Lung (tissue), 12 donors: Measurements from ENCODE around the gene AGPAT2. TPM values are rescaled to one million over a fixed set of nuclear protein-coding genes. Genes with fewer than 3 reads are reported as not detected.

Experiments
- ATAC-seq: fragments of 200-7000 bp; cut with Tn5 transposase; one replicate; pipeline ENCODE4 v1.9.1; 2020; ENCODE audit warnings: moderate number of reproducible peaks; ENCODE audit not compliant: insufficient read depth, low FRiP score
- DNase-seq, 3 donors: peaks; one replicate each; pipeline ENCODE4 v3.0.0-alpha.2; 2013 to 2017
- H3K27ac ChIP-seq, 2 donors: one replicate each; pipeline ENCODE4 v1.5.1; 2013; ENCODE audit warnings: mild to moderate bottlenecking in 2 of 2, moderate library complexity in 2 of 2, control low read depth in 1 of 2, inconsistent platforms in 1 of 2, low read depth in 1 of 2, low read length in 1 of 2
- H3K27me3 ChIP-seq, 3 donors: one replicate each; pipeline ENCODE4 v1.5.1; 2013; ENCODE audit warnings: low read length in 2 of 3; ENCODE audit not compliant: control insufficient read depth in 3 of 3, insufficient read depth in 3 of 3
- H3K36me3 ChIP-seq, 4 donors: one replicate each; pipeline ENCODE4 v1.5.1; 2013; ENCODE audit warnings: low read length in 4 of 4, mild to moderate bottlenecking in 1 of 4, moderate library complexity in 1 of 4; ENCODE audit not compliant: control insufficient read depth in 4 of 4, insufficient read depth in 4 of 4
- H3K4me1 ChIP-seq, 5 donors: one replicate each; pipeline ENCODE4 v1.5.1; 2013; ENCODE audit warnings: low read length in 5 of 5, mild to moderate bottlenecking in 2 of 5, moderate library complexity in 1 of 5; ENCODE audit not compliant: control insufficient read depth in 5 of 5, insufficient read depth in 5 of 5
- H3K4me3 ChIP-seq: one replicate; pipeline ENCODE4 v1.5.1; 2013; ENCODE audit warnings: mild to moderate bottlenecking, control low read depth, moderate library complexity
- H3K9ac ChIP-seq, 2 donors: one replicate each; pipeline ENCODE4 v1.5.1; 2013; ENCODE audit warnings: low read length in 2 of 2, control low read depth in 1 of 2; ENCODE audit not compliant: insufficient read depth in 1 of 2
- H3K9me3 ChIP-seq, 4 donors: one replicate each; pipeline ENCODE4 v1.5.1; 2013; ENCODE audit warnings: low read length in 3 of 4, mild to moderate bottlenecking in 1 of 4, moderate library complexity in 1 of 4; ENCODE audit not compliant: control insufficient read depth in 4 of 4, insufficient read depth in 3 of 4
- CTCF ChIP-seq: IDR thresholded peaks from 2 replicates; pipeline ENCODE4 v1.5.1; 2012; ENCODE audit warnings: mild to moderate bottlenecking; ENCODE audit errors: control extremely low read depth, extremely low read depth
- WGBS, 2 donors: extraction: QIAGEN DNeasy Blood & Tissue Kit; methylation state at CpG; one replicate each; pipeline ENCODE4 v1.1.7; 2013; 5-methylcytosine and 5-hydroxymethylcytosine counted together
- polyA plus RNA-seq, 2 donors: library from polyadenylated mRNA; stranded (reverse); fragments of 200-250 nt; gene quantifications; one replicate each; pipeline ENCODE4 v1.2.1, GENCODE V29; 2013
- total RNA-seq, 2 donors: library from RNA; depleted of rRNA in 1 of 2; stranded (reverse); fragments of >200 nt in 1 of 2; gene quantifications; one replicate each; pipeline ENCODE4 v1.2.1, GENCODE V29; 2014 to 2021
- donor health status: control.
- donor health status: control.
- donor health status: Bipolar disorder and iron deficiency.
- donor health status: healthy.
- donor health status: DM: yes; HTN: yes; CAD: no.

AGPAT2 gene
- total and polyA plus RNA-seq, 4 donors = 81.7 to 277 (median 177) TPM

- peaks cover 0 to under 1% (median 0%) of the 10 kb centered on the region in 4 donors for H3K9me3 ChIP-seq
- H3K4me3 ChIP-seq = no peak overlapping the region
- TF ChIP-seq CTCF = no peak
- no peaks in the 10 kb centered on the region for H3K27me3 ChIP-seq
- H3K4me1 ChIP-seq = peaks cover 0 to 23% (median 8%) of the 10 kb centered on the region in 5 donors
- no peaks in the 10 kb centered on the region for H3K36me3 ChIP-seq
- DNase-seq = no peak
- no peak for ATAC-seq
- WGBS, 2 donors = 91 to 93% methylated on average over 7 of the region's 7 CpGs
- H3K9ac ChIP-seq = no peak overlapping the region
- no peak overlapping the region for H3K27ac ChIP-seq
Observed at GRCh38 chr9:136710543-136710942, 23.3 kb upstream of the AGPAT2 start.

DNA sequence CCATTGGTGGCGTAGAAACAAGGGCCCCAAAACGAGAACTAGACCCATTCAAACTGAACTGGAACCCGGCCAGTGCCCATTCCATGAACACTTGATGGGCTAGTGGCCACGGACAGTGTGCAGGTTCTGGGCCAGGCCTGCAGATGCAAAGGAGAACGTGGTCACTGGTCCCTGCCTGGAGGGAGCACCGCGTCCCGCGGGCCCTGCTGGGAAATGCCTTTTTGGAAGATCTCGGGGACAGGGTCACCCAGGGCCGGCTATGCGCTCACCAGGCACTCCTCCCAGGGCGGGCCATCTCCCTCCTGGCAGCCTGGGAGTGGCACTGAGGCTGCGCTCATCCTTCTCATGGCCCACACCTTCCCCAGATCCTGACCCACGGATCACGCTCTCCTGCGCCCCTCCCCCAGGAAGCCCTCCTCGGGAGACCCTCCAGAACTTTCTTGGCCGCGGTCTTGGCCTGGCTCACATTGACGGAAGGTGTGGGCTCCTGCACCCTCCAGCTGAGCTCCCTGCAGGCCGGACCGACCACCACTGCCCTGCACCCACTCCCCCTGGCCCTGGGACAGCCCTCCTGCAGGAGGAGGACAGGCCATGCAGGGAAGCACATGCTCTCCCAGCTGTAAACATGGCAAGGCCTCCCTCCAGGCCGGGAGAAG, 22.3 kb upstream of the AGPAT2 start:
- Histone ChIP-seq H3K9ac (no peak overlapping the region), H3K4me1 (peaks cover 0 to 23% (median 8%) of the 10 kb centered on the region in 5 donors), H3K27ac (no peak overlapping the region), H3K4me3 (no peak overlapping the region), H3K36me3 (no peaks in the 10 kb centered on the region), H3K27me3 (no peaks in the 10 kb centered on the region), H3K9me3 (peaks cover 0 to 1% (median 0%) of the 10 kb centered on the region in 4 donors)
- DNase-seq (no peak), ATAC-seq (no peak)
- TF ChIP-seq CTCF = no peak
- 91 to 94% methylated on average over 24 of the region's 24 CpGs for WGBS, 2 donors

DNA sequence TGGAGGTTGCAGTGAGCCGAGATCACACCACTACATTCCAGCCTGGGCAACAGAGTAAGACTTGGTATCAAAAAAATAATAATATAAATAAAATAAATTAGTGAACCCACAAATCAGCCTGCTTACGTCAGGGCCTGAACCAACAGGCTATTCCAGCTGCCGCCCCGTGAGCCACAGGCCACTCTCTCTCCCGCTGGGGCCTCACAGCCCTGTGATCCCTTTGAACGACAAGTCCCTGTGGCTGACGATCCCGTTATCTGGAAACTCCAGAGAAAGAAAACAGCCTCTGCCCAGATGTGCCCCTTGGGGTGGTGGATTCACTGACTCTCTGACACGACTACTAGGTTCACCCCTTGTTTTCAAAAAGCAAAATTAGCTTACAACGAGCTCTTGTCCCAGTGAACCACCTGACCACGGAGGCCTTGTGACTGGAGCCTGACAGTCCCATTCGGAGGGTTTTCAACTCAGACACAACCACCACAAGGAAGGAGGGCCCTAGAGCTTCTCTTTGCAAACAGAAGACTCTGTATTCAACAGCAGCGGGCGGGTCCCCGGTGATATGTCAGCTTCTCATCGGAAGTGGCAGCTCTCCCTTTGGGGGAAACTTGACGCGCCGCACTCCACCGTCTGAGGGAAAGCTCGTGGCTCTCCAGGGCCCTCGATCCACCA, 20.7 kb upstream of the AGPAT2 start:
- H3K27me3 ChIP-seq = no peaks in the 10 kb centered on the region
- no peak overlapping the region for H3K9ac ChIP-seq
- 83 to 88% methylated on average over 22 of the region's 22 CpGs for WGBS, 2 donors
- no peak overlapping the region for H3K27ac ChIP-seq
- H3K9me3 ChIP-seq = peaks cover 0 to 1% (median 0%) of the 10 kb centered on the region in 4 donors
- DNase-seq (no peak), ATAC-seq (no peak)
- peaks cover 0 to 8% (median 1%) of the 10 kb centered on the region in 5 donors for H3K4me1 ChIP-seq
- TF ChIP-seq CTCF = no peak
- H3K4me3 ChIP-seq = no peak overlapping the region
- no peaks in the 10 kb centered on the region for H3K36me3 ChIP-seq
